Endothelial cell of umbilical vein (primary cell): ENCODE results near the gene INPP5K.
A peak's percentile ranks its signal among the peaks of the same experiment; 100 is the strongest.

Source experiments
- EZH2 ChIP-seq: IDR thresholded peaks from 2 replicates; pipeline ENCODE4 v1.6.1; 2012; ENCODE audit warnings: borderline replicate concordance, low read depth, mild to moderate bottlenecking, moderate library complexity, low read length, inconsistent platforms; ENCODE audit not compliant: severe bottlenecking
- MYC ChIP-seq: IDR thresholded peaks from one replicate; pipeline ENCODE4 v1.6.1; 2011; ENCODE audit warnings: mild to moderate bottlenecking, low read depth, low read length
- POLR2AphosphoS5 ChIP-seq: IDR thresholded peaks from 2 replicates; pipeline ENCODE4 v1.6.1; 2012; ENCODE audit warnings: low read depth, mild to moderate bottlenecking, control low read depth, low read length, moderate library complexity; ENCODE audit not compliant: insufficient read depth
- TF ChIP-seq, protein P1 (sequence below), 2 donors: IDR thresholded peaks; 1 replicate in 1 of 2; 2 replicates in 1 of 2; pipeline ENCODE4 v1.5.1; 2011; ENCODE audit warnings: low read length in 2 of 2, mild to moderate bottlenecking in 2 of 2, moderate library complexity in 2 of 2, control low read depth in 1 of 2, inconsistent platforms in 1 of 2, low read depth in 1 of 2; ENCODE audit not compliant: insufficient read depth in 1 of 2; ENCODE audit errors: extremely low read depth in 1 of 2

DNA sequence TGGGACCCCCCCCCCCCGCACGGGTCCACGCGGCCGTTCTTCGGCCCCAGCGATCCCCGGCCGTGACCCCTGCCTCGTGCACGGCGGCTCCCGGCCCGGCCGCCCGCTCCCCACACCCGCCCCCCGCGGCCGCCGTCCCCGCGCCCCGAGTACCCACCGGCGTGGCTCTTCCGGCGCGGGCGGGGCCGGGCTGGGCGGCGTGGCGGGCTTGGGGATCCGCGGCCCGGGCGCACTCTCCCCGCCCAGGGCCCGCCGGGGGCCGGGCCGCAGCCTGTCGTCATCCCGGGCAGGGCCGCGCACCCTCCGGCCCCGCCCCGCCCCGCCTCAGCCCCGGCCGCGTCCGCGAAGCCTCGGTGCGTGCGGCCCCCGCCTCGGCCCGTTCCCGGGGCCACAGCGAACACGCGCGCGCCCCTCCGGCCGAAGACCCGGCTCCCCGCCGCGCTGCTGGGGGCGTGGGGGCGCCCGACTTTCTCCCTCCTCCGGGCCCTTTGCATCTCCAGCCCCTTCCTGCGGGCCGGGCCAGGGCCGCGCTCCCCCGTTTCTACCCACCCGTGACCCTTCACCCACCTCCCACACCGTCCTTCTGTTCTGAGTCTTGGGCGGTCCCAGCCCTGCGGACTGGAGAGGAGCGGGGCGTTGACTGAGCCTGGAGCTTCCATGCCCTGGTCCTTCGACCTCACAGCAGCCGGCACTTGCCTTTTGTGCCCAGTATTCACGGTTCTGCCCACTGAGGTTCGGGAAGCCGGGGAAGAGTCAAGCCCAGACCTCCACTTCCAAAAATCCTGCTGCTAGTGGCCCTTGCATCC lies 24.8 kb downstream of the INPP5K start:
- TF ChIP-seq POLR2AphosphoS5 (peak; percentile 43), MYC (no peak), EZH2 (no peak)
- TF ChIP-seq, protein P1, sequence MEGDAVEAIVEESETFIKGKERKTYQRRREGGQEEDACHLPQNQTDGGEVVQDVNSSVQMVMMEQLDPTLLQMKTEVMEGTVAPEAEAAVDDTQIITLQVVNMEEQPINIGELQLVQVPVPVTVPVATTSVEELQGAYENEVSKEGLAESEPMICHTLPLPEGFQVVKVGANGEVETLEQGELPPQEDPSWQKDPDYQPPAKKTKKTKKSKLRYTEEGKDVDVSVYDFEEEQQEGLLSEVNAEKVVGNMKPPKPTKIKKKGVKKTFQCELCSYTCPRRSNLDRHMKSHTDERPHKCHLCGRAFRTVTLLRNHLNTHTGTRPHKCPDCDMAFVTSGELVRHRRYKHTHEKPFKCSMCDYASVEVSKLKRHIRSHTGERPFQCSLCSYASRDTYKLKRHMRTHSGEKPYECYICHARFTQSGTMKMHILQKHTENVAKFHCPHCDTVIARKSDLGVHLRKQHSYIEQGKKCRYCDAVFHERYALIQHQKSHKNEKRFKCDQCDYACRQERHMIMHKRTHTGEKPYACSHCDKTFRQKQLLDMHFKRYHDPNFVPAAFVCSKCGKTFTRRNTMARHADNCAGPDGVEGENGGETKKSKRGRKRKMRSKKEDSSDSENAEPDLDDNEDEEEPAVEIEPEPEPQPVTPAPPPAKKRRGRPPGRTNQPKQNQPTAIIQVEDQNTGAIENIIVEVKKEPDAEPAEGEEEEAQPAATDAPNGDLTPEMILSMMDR (IDR thresholded peaks at IDR 0.05; ENCODE audit: extremely low read depth in 1 of 2, insufficient read depth in 1 of 2, low read depth in 1 of 2, low read length in 2 of 2): no peak
